Stimulated activated CD4-positive, alpha-beta T cell treated with anti-CD3 and anti-CD28 coated beads, Interleukin-15, amount 100 ng/mL, for 1 hour (primary cell): Measurements from ENCODE around the gene ARPC2.
A peak's percentile ranks its signal among the peaks of the same experiment; 100 is the strongest.

ENCODE experiments used
- DNase-seq, 2 donors: peaks; one replicate each; pipeline ENCODE4 v3.0.0-alpha.2; 2020; ENCODE audit warnings: low read depth in 1 of 2, low spot score in 1 of 2

Gene ARPC2

DNA sequence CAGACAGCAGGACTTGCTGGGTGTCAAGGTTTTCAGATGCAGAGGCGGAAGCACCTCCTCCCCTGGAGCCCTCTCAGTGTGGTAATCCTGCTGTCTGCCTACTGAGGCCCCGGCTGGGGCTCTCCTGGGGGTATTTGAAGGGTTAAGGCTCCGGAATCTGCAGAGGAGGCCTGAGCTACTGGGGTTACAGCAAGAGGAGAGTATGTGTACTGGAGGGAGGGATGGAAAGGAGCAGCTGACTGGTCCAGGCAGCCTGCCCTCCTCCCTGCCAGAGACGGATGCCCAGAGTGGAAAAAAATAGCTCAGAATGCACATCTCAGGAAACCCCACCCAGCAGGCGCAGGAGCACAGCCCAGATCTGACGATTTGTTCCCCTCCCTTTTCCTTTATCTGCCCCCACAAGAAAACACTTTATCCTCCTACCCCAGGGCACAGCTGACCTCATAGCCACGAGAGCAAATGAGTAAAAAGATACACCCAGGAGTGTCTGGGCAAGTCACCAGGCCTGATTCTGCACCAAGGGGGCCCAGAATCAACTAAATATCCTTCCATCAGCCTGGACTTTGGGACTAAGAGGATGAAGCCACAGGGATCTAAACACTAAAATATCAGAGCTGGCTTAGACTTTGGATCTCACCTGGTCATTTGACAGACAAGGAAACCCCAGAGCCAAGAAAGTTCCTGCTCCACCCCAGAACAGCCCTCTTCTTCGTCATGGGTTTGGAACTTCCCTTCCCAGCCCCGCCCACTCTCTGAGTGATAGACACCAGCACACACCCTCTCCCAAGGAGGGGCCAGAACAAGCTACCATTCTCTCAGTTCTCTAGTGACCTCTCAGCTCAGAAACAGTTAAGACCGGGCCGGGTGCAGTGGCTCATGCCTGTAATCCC lies 69.8 kb downstream of the ARPC2 start:
- peak; percentile 45 to 66 for DNase-seq

DNA sequence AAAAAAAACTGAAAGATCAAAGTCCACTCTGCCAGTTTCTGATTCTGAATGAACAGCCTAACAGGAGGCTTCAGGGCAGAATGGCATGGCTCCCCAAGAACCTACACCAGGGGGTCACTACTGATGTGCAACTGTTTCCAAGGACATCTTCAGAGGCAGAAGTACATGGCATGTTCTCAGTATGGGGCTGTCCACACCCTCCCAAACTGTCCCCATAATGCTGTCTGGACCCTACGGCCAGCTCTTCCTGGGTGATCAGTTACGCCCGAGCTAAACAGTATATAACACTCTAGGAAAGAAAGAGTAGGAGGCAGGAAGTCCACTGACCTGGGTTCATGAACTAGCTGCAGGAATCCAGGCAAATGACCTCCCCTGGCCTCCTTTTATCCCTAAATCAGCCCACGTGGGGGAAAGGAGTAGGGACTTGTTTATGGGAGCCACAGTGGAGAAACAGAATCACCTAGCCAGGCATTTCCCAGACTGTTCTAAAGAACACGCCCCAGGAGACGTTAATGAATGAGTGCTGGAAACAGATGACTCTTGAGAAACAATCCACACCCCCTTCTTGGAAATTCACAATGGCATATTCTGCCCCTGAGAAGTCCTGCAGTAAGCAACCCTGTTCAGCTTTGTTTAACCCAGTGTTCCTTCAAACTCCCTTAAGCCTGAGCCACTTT lies 72.8 kb downstream of the ARPC2 start:
- no peak for DNase-seq

DNA sequence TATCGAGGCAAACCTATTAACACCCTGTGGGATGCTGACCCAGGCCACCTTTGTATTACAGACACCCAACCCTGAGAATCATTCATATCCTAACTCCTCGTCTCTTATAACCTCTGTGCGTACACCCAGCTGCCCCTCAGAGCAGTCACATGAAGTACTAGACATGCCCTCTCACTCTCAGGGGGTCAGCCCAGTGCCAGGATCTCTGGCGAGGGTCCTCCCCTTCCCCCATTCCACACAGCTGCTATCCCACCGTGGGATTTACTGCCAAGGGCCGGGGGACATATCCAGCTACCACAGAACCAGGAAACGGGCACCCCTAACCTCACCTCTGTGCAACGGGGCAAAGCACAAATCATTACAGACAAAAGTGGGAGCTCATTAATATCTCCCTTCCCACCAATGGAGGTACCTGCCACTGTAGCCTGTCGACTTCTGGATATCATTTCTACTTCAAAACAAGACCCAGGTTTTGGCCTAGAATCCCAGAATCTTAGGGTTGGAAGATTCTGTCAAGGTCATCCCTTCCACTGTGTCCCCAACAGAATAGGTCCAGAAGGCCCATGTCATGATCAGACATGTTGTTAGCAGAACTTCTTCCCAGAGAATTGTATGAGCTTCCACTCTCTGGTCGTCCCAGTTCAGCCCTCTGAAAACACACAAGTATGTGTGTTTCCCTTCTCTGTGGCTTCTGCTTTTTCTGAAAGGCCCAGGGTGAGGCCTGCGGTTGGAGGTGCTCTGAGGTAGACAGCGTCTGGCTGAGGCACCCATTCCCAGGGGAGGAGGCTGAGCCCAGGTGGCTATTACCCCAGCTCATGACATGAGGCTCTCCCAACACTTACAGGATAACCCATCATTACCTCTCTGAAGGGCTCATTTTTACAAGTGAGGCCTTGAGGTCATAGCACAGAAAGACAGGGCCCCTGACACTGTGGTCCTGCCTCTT lies 73.6 kb downstream of the ARPC2 start:
- DNase-seq, result no peak

DNA sequence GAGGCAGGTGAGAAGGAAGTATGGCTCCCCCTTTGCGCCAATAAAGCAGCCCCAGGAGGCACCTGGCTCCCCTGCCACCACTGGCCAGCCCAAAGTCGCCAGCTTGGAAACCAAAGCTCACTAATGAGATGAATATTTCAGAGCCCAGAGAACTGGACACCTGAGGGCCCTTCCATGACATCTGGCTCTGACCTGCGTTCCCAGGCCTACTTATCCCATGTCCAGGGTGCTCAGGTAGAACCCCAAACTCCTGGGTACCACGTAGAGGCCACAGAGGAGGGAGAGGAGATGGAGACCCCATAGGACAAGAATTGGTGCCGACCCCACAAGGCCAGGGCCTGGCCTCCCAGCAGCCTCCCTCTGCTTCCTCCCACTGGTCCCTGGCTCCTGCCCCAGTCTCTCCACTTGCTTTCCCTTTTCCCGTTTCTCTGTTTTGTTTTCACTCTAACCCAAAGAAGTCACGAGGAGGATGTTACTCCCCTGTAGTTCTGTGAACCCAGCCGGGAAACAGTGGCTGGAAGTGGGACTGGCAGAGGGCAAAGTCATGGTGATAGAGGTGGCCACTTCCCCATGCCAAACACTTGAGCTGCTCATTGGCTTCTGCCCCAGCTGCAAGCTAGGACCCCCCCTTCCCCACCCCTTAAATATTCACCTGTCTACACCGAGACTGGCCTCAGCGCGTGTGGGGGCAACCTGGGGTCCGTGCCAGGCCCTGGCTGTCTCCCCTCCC lies 74.5 kb downstream of the ARPC2 start:
- no peak for DNase-seq

DNA sequence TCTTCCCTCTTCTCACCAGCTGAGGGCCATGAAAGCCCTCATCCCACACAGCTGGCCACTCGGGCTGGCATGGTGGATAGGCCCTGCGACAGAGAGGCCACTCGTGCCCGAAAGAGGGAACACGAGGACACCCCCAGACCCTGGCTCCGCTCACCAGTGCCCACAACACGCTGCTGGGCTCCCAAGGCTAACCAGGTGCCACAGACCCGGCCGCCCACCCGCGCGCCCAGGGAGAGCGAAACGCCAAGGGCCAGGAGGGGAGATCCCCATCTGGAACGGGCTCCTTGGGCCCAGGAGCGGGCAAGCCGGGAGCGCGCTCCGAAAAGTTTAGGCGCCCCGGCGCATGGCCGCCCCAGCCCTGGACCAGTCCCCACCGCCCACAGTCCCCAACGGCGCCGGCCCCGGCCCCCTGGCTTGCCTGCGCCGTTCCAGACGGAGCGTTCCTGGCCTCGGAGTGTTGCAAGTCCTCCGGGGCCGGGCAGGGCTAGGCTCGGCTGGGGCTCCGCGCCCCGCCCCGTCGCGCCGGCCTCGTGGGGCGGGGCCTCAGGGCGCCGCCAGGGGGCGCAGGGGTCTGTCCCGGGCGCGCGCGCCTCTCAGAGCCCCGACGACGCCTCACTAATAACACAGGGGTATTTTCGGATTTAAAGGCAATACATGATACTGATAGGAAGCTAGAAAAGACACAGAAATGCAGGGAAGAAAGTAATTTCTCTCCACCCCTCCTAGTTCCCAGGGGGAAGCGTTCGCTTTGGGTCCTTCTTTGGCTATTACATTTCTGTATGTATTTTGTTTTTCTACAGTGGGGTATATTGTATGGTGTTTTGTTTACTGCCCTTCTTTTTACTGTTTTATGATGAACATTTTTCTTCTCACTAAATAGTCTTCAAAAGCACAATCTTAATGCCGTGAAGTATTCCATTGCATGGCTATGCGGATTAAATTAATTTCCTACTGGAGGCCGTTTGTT lies 75.3 kb downstream of the ARPC2 start, which contains the start of gene TMBIM1:
Gene TMBIM1, minus strand, starts transcription at position 456 of the 967 bp plus-strand sequence. CDS start 10,362 bp downstream, outside the sequence.
- peak; percentile 70 to 76 for DNase-seq

DNA sequence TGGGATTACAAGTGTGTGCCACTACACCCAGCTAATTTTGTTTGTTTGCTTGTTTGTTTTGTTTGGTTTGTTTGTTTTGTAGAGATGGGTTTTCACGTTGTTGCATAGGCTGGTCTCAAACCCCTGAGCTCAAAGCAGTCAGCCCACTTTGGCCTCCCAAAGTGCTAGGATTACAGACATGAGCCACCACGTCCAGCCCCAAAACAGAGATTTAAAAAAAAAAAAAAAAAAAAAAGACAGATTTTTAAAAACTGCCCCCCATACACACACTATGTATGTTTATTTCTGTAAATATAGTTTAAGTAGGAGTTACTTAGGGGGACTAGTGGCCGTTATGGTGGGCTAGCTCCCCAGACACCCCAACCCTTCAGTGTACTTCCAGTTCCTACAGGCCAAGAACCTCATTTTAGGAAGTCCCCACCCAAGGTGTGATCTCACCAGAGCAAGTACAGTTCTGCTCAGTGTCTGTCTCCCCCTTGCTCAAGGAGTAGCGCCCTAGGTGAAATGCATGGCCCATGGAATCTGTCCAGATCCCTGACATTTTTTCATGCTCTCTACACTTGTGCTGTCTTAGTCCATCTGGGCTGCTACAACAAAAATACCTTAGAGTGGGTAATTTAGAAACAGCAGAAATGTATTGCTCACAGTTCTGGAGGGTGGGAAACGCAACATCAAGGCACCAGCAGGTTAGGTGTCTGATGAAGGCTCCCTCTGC lies 76.9 kb downstream of the ARPC2 start:
- no peak for DNase-seq

DNA sequence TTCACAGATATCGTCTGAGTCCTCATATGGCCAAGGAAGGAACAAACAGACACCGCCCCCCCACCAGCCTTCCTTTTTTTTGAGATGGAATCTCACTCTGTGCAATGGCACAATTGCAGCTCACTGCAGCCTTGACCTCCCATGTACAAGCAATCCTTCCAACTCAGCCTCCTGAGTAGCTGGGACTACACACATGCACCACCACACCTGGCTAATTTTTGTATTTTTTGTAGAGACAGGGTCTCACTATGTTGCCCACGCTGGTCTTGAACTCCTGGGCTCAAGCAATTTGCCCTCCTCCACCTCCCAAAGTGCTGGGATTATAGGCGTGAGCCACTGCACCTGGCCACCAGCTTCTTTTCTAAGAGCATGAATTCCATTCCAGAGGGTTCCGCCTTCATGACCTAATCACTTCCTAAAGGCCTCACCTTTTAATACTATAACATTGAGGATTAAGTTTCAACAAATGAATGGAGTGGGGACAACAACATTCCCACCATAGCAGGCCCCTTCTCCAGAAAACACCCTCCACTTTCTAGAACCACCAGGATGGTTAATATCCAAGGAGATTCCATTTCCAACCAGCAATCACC lies 77.5 kb downstream of the ARPC2 start:
- no peak for DNase-seq

DNA sequence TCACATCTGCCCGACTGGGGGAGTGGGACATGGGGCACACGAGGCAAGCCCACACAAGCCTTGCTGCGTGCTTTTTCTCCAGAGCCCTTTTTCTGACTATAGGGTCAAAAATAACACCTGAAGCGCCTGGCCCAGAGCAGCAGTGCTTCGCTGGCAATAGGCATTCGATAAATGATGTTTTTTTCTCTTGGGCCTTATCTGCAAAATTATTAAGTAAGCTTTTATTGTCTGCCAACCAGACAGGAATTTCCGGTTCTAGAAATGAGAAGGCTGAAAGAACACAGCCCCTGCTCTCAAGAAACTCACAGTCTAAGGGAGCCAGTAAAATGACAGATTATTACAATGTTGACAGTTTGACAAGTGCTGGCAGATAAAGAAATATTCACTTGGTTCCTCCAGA lies 78.0 kb downstream of the ARPC2 start:
- DNase-seq, result no peak

DNA sequence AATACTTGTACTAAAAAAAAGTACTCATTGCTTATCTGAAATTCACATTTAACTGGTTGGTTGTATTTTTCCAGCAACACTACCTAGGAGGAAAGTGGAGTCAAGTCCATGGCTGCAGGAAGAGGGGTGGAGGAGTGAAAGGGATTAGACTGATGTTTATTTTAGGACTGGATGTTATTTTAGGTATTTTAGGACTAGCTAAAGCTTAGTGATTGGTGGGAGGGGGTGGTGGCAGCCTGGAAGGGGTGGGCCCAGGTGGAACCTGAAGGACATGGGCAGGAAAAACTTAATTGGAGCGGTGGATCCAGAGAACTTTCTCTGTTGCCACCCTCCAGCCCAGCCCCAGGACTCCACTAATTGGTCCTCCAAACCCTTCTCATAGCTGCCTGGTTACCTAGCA lies 79.2 kb downstream of the ARPC2 start:
- no peak for DNase-seq

DNA sequence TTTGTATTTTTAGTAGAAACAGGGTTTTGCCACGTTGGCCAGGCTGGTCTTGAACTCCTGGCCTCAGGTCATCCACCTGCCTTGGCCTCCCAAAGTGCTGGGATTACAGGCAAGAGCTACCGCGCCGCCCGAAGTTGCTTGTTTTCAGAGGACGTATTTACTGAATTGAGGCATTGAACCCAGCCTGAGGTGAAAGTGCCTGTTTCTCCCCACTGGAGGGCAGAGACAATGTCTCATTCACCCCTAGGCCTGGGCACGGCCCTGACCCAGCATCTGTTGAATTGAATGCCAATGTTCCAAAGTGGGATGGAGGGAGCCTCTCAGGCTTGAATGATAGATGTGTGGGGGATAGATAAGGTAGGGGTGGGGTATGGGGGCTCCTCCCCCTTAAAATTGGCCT lies 79.9 kb downstream of the ARPC2 start:
- no peak for DNase-seq

DNA sequence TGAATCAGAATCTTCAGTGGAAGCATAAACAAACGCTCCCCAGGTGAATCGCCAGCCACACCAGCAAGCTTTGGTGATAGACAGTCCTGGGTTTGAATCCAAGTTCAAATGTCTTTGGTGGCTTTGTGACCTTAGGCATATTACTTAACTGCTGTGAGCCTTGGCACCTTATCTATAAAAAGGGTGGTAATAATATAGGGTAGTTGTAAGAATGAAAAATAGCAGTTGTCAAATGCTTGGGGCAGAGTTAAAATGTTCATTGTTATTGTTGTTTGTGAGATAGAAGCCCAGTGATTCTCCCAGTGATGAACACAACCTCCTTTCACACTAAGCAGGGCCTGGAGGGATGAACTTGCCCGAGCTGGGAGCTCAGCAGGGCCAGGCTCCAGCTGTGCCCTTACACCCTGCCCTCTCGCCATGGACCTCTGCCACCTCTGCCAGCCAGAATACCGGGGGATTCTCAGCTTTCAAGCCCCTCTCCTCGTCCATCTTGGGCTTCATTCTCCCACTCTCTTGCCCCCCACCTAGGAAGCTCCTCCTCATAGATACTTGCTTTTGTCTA lies 81.4 kb downstream of the ARPC2 start:
- DNase-seq, result no peak

DNA sequence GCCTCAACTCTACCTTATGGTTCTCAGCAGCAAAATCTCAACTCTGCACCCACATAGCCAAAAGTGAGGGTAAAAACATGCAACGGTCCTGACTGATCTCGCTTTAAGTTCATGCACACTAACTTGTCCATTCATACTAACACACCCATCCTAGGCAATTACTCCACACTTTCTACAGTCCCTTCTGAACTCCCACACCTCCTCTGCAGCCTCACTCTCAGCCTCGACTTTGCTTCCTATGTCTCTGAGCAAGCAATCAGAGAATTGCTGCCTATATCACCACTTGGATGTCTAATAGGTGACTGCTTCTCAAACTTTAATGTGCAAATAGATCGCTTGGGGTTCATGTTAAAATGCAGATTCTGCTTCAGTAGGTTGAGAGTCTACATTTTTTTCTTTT lies 83.2 kb downstream of the ARPC2 start:
- DNase-seq, result no peak

DNA sequence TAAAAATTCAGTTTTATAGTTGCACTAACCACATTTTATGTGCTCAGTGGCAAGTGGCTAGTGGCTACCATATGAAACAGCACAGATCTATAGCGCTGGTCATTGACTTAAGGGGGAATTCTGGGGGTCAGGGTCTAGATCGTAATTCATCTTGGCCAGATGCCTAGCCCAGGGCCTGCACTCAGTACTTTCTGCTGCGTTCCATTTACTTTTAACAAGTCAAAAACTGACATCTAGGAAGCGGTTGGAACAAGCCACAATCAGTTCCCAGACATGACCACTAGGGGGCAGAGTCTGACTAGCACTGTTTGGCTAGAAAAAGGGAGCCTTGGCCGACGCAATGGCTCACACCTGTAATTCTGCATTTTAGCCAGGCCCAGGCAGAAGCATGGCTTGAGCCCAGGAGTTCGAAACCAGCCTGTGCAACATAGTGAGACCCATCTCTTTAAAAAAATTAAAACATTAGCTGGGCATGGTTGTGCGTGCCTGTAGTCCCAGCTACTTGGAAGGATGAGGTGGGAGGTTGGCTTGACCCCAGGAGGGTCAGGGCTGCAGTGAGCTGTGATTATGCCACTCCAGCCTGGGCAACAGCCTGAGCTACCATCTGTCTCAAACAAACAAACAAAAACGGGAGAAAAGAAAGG lies 84.3 kb downstream of the ARPC2 start:
- DNase-seq, result peak; percentile 64 to 70
